Subcutaneous adipose tissue (tissue), 4 donors: ENCODE data around the gene CGB1. TPM values are rescaled to one million over a fixed set of nuclear protein-coding genes. Genes with fewer than 3 reads are reported as not detected.
"Not testable (repeated sequence)": the region's sequence is repeated elsewhere in the genome, so short reads cannot be mapped to it uniquely, and the experiment has no call there.

Source experiments
- CTCF ChIP-seq: fragments of 450-650 bp; IDR thresholded peaks from one replicate; pipeline ENCODE4 v1.5.1; 2016; ENCODE audit warnings: low read depth, mild to moderate bottlenecking, control low read depth, antibody characterized with exemption, moderate library complexity
- total RNA-seq, 4 donors: library from RNA; depleted of rRNA; stranded (reverse); fragments of >200 nt; gene quantifications; one replicate each; pipeline ENCODE4 v1.1.0, GENCODE V29; 2016

CGB1 gene
- total RNA-seq, 4 donors from 2014 or later = not detected

GRCh38 chr19:49056101-49056901, 19.6 kb upstream of the CGB1 start:
- TF ChIP-seq CTCF = no peak

- TF ChIP-seq CTCF = not testable (repeated sequence)
These were observed 12.3 kb upstream of the CGB1 start, which contains the start of gene CGB8 for GRCh38 chr19:49049011-49049410. Gene CGB8 (minus strand): TSS chr19:49049111. CDS start chr19:49048739, 372 bp downstream.

- not testable (repeated sequence) for TF ChIP-seq CTCF
These were observed 6.9 kb upstream of the CGB1 start, which contains the start of gene CGB5 for GRCh38 chr19:49043548-49043947. Gene CGB5 (plus strand): TSS chr19:49043848. CDS start chr19:49044210, 362 bp downstream.

GRCh38 chr19:49042177-49042576, 5.5 kb upstream of the CGB1 start:
- no peak for TF ChIP-seq CTCF

- TF ChIP-seq CTCF = not testable (repeated sequence)
These were observed 4.9 kb downstream of the CGB1 start, which contains the start of gene CGB2 for GRCh38 chr19:49031642-49032301. Gene CGB2 (plus strand): TSS chr19:49031890. CDS start chr19:49032096, 206 bp downstream.

GRCh38 chr19:49024233-49024632, 12.5 kb downstream of the CGB1 start, which contains the start of gene CGB3:
Gene CGB3 (minus strand): TSS chr19:49024333. CDS start chr19:49023971, 362 bp downstream.
- TF ChIP-seq CTCF = not testable (repeated sequence)

- no peak for TF ChIP-seq CTCF
These were observed 14.6 kb downstream of the CGB1 start for GRCh38 chr19:49022116-49022515.
